Measurements from ENCODE around the gene PRR9. TPM values are rescaled to one million over a fixed set of nuclear protein-coding genes. Genes with fewer than 3 reads are reported as not detected.

PRR9 gene
- total RNA-seq, 2 donors from 2014 or later = not detected

Other genes starting within 250 kb of the PRR9 start
- gene SPRR4, start 246.9 kb upstream of the PRR9 start, total RNA-seq = not detected
- gene SPRR1A, start 233.5 kb upstream of the PRR9 start, total RNA-seq = not detected
- not detected for gene SPRR3, start 215.8 kb upstream of the PRR9 start, total RNA-seq
- gene SPRR1B, start 186.4 kb upstream of the PRR9 start, total RNA-seq = not detected
- gene SPRR2D, start 176.5 kb upstream of the PRR9 start, total RNA-seq = not detected
- not detected for gene SPRR2A, start 160.1 kb upstream of the PRR9 start, total RNA-seq
- not detected for gene SPRR2B, start 146.0 kb upstream of the PRR9 start, total RNA-seq
- not detected for gene SPRR2E, start 123.1 kb upstream of the PRR9 start, total RNA-seq
- gene SPRR2F, start 104.1 kb upstream of the PRR9 start, total RNA-seq = not detected
- not detected for gene SPRR2G, start 66.7 kb upstream of the PRR9 start, total RNA-seq
- gene LELP1, start 14.2 kb upstream of the PRR9 start, total RNA-seq = not detected
- not detected for gene LORICRIN, start 42.1 kb downstream of the PRR9 start, total RNA-seq
- gene PGLYRP3, start 95.4 kb downstream of the PRR9 start, total RNA-seq = not detected
- gene PGLYRP4, start 131.3 kb downstream of the PRR9 start, total RNA-seq = under 1 TPM; 0.22 to 0.26 TPM
- under 1 TPM in 1 of 2 donors, not detected in 1; 0.66 TPM for gene S100A9, start 140.3 kb downstream of the PRR9 start, total RNA-seq
- not detected for gene S100A12, start 158.0 kb downstream of the PRR9 start, total RNA-seq
- not detected for gene S100A8, start 173.5 kb downstream of the PRR9 start, total RNA-seq
- gene S100A7A, start 198.9 kb downstream of the PRR9 start, total RNA-seq = not detected
- gene S100A7, start 243.1 kb downstream of the PRR9 start, total RNA-seq = not detected

Measured in activated T-helper 17 cell treated with anti-CD3 and anti-CD28 coated beads, Interleukin-2, amount 50 U/mL, for 72 hours (primary cell).